IPS-18c (cell line): ENCODE measurements around the gene CELF4.
A peak's percentile ranks its signal among the peaks of the same experiment; 100 is the strongest.

ENCODE experiments used
- H3K4me3 ChIP-seq: 2 replicates; pipeline ENCODE4 v1.7.0; 2013; ENCODE audit warnings: low read depth, mild to moderate bottlenecking, low read length, moderate library complexity; ENCODE audit not compliant: insufficient read depth
- H3K9me3 ChIP-seq: one replicate; pipeline ENCODE4 v1.6.1; 2013; ENCODE audit warnings: mild to moderate bottlenecking, low read length, moderate library complexity; ENCODE audit not compliant: control insufficient read depth, insufficient read depth

CELF4 gene

GRCh38 chr18:37389684-37390368 is 175.8 kb downstream of the CELF4 start:
- peaks cover 8% of the 10 kb centered on the region for H3K9me3 ChIP-seq

DNA sequence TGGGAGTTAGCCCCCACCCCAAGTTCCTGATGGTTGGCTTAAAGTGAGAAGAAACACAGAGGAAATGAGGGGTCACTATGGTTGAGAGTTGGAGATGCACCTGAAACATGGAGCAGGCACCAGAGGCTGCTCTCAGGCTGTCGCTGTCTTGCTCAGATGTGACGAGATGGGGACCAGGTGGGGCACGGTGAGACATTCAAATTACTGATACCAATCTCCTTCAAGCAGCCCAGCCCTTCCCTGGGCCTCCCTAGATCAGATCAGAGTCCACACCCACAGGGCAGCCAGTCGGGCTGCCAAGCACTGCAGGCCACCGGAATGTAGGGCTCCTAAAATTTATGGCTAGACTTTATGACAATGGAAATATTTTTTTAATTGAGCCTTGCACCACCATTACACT is 176.6 kb downstream of the CELF4 start:
- no peak overlapping the region for H3K4me3 ChIP-seq
- peaks cover 8% of the 10 kb centered on the region for H3K9me3 ChIP-seq

More at GRCh38 chr18:37389684-37390368, 175.8 kb downstream of the CELF4 start:
- H3K4me3 ChIP-seq = no peak overlapping the region; the same call in 1 of the 2 replicates

DNA sequence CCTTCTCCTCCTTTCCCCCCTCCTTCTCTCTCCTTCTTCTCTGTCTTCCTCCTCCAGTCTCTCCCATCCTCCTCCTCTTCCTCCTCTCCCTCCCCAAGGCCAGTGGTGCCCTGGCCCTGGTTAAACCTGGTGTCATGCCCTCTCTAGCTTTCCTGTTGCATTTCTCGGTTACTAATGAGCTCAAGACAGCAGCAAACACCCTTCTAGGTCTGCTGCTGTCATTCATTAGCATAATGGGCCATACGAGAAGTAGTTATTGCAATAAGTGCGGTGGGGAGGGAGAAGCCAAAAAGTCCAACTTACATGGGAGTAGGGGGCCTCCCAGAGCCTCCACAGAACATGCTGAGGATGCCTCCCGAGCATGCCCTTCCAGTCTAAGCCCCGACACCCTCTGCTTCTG is 177.2 kb downstream of the CELF4 start:
- peaks cover 8% of the 10 kb centered on the region for H3K9me3 ChIP-seq
- H3K4me3 ChIP-seq = no peak overlapping the region

- Histone ChIP-seq H3K4me3 (no peak overlapping the region), H3K9me3 (peaks cover 8% of the 10 kb centered on the region)
Observed at GRCh38 chr18:37385846-37386778, 179.5 kb downstream of the CELF4 start.

- no peak overlapping the region for H3K4me3 ChIP-seq
- H3K9me3 ChIP-seq = no peaks in the 10 kb centered on the region
Observed at GRCh38 chr18:37383846-37384595, 181.6 kb downstream of the CELF4 start.

DNA sequence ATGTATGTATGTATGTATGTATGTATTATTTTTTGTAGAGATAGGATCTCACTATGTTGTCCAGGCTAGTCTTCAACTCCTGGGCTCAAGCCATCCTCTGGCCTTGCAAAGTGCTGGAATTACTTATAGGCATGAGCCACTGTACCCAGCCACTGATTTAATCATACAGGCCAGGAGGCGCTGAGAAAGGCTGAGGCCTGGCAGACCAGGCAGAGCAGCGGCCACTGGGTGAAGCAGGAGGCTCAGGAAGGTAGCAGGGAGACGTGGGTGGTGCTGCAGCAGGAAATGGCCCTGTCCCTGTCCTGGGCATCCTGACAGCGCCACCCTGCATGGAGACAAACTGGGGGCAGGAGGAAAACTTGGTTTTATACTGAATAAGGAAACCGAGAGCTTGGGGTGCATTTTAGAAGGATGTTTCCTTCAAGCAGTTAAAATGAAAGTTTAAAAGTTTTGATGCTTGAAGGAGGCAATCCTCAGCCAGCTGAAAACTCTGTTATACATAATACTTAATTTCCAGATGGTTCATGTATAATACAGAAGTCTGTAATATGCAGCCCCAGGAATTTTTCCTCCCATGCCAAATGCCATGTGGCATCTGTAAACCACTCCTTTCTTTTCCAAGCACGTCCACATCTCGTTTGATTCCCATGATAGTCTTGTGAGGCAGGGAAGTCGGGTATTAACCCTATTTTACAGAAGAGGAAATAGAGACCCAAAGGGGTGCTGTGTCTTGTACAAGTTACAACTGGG is 182.4 kb downstream of the CELF4 start:
- Histone ChIP-seq H3K9me3 (no peaks in the 10 kb centered on the region), H3K4me3 (no peak overlapping the region)

DNA sequence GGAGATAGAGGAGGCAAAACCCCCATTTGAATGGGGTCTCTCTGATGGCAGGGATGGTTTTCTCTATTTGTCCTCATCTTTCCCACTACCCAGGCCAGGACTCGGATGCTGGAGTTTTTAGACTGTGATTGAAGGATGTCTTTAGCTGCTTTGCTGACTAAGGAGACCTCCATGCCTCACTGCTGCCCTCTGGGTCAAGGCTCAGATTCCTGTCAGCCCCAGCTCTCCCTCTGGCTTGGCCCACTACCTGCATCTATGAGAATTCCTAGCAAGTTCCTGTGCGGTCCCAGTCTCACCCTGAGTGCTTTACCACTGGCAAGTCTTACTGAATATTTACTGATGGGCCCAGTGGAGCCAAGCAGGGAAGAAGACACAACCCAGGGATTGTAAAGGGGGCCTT is 184.0 kb downstream of the CELF4 start:
- Histone ChIP-seq H3K9me3 (no peaks in the 10 kb centered on the region), H3K4me3 (no peak overlapping the region)

DNA sequence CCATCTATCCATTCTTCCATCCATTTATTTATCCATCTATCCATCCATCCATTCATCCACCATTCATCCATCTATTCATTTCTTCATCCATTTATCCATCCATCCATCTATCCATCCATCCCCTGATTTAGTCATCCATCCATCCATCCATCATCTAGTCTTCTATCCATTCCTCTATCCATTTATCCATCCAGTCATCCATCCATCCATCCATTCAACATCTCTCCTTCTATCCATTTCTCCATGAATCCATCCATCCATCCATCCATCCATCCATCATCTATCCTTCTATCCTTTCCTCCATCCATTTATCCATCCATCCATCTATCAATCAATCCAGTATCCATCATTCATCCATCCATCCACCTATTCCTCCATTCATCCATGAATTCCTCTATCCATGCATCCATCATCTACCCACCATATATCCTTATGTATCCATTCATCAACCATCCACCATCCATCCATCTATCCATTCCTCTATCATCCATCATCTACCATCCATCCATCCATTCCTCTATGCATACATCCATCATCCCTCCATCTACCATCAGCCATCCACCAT is 185.0 kb downstream of the CELF4 start:
- H3K4me3 ChIP-seq = no peak overlapping the region
- H3K9me3 ChIP-seq = no peaks in the 10 kb centered on the region

DNA sequence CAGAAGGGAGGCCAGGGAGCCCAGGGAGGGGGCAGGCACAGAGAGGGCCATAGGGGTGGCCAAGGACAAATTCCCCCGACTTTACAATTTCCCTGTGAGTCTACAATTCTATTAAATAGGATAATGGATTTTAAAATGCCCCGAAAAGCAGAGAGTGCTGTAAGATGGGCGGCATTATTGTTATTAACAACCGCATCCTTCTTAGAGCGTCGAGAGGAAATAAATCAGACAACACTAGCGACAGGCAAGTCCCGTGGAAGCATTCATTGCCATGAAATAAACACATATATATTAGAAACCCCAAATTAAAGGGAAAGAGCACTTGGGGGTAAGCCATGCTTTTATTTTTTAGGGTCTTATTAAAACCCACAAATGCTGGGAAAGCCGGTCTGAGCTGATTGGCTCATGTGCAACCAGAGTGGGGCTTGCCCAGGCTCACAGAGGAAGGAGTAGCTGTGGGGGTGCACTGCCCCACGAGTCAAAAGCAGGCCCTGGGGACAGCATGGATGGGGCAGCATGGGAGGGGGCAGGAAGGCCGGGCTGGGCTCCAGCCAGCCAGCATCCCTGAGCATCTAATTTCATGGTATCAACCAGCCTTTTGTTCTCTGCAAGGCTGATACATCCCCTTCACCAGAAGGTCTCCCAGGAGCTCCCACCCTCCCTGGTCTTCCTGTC is 187.1 kb downstream of the CELF4 start:
- Histone ChIP-seq H3K4me3 (no peak overlapping the region), H3K9me3 (no peaks in the 10 kb centered on the region)

- H3K9me3 ChIP-seq = no peaks in the 10 kb centered on the region
Observed at GRCh38 chr18:37375181-37375580, 190.4 kb downstream of the CELF4 start.

DNA sequence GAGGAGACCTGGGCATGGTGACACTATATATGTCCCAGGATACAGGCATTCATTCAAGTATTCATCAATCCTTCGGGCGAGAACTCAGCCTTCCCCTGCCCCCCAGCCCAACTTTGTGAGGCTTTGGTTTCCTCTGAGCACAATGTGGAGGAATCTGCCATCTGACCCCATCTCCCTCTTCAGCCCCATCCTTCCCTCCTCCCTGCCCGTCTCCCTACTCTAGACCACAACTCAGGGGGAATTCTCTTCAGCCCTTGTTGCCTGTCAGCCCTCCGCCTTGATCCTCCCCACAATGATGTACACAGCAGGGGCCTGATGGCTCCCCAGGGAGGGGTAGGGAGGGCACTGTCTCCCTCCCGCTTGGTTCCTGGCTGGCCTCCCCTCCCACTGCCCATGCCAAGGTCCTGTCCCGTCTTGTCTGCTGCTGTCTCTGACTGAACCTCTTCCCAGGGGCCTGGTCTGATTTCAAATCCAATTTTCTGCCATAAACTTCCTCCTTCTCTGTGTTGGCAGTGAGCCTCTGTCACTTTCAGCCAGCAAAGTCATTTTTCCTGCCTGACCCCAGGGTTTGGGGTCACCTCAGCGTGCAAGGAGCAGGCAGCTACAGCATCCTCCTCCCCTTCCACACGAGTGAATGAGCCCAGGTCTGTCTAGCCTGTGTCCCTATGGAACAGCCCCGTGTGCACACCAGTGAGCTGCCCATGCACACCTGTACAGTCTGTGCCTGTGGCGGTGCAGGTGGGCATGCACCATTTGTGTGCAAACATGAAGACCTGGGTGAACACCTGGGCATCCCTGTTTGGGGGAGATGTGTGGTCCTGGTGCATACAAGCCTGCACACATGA is 197.3 kb downstream of the CELF4 start:
- H3K4me3 ChIP-seq = no peak overlapping the region

More at GRCh38 chr18:37375181-37375580, 190.4 kb downstream of the CELF4 start:
- no peak overlapping the region for H3K4me3 ChIP-seq

DNA sequence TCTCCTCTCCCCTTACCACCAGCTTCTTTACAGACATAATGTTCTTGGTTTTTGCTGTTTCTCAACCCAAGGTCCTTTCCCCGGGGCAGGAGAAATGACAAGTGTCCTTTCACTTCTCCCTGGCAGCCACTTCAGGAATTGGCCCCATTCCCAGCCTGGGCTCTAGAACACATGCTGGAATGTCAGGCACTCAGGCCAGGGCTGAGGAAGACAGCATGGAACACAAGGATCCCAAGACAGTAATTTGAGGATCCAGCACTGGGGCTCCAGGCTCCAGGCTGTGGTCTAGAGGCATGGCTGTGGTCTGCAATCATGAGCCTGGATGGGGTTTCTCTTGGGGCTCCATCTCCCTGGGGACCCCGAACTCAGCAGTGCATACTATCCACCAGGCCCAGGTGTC is 201.4 kb downstream of the CELF4 start:
- Histone ChIP-seq H3K4me3 (no peak overlapping the region), H3K9me3 (peaks cover 2% of the 10 kb centered on the region)

More for the DNA sequence above, 197.3 kb downstream of the CELF4 start:
- peaks cover 2% of the 10 kb centered on the region for H3K9me3 ChIP-seq

- peak overlapping the region; percentile 24; the same call in 1 of the 2 replicates for H3K4me3 ChIP-seq
- peaks cover 2% of the 10 kb centered on the region for H3K9me3 ChIP-seq
Observed at GRCh38 chr18:37362158-37362890, 203.3 kb downstream of the CELF4 start.

DNA sequence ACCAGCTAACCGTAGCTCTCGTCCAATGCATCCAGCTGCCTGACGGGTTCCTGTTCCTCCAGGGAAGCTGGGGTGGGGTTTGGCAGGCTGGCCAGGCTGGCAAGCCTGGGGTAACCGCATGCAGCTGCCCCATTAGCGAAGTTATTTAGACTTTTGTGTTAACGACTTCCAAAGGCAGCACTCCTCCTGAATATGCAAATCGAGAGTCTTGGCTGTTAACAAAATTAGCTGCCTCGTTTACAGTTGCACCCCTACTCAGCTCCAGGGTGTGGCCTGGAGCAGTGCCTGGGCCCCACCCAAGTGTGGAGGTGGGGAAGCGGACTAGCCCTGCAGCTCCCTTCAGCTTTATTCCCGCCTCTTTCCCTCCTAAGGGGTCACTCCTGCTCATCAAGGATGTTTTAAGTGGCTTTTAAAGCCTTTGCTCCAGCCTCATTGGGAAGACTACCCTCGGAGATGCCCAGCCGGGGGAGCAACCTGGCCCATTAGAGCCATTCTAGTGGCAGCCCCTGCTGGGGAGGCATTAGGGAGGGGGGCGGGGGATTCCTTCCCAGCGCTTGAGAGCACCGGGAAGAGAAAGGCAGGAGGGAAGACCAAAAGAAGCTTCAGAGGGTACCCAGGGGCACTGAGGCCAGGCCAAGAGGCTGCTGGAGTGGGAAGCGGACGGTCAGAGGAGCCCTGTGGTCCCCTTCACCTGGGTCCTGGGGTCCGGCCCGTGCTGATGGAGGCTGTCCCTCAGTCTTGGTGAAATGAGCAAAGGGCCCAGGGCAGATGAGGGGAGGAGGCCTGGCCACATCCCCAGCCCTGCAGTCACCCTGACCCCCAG is 204.1 kb downstream of the CELF4 start:
- Histone ChIP-seq H3K4me3 (peak overlapping the region; percentile 38), H3K9me3 (peaks cover 2% of the 10 kb centered on the region)
